Activated CD8-positive, alpha-beta memory T cell treated with anti-CD3 and anti-CD28 coated beads for 4 hours (primary cell): ENCODE results near the gene SCN5A.
"Not testable (repeated sequence)": the region's sequence is repeated elsewhere in the genome, so short reads cannot be mapped to it uniquely, and the experiment has no call there.

Experiments used
- DNase-seq, 2 donors: peaks; one replicate each; pipeline ENCODE4 v3.0.0-alpha.2; 2020; ENCODE audit warnings: low read depth in 2 of 2

The SCN5A gene

DNA sequence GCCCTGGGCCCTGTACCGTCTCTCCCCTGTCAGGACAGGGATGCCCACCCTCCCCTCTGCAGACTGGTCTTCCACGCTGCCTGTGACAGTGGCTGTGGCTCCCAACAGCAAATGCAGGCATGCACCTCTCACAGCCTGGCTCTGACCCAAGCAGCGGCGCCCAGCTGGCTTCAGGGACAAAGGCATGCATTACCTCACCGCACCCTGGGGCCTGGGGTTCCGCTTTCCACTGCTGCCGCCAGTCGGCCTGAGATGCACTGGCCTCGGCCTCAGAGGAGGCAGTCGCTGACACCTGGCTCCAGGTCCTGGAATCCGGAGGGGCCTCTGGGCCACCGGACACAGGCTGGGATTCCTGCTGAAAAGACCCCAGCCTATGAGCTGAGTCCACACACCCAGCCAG, 70.3 kb downstream of the SCN5A start:
- DNase-seq, result no peak

DNA sequence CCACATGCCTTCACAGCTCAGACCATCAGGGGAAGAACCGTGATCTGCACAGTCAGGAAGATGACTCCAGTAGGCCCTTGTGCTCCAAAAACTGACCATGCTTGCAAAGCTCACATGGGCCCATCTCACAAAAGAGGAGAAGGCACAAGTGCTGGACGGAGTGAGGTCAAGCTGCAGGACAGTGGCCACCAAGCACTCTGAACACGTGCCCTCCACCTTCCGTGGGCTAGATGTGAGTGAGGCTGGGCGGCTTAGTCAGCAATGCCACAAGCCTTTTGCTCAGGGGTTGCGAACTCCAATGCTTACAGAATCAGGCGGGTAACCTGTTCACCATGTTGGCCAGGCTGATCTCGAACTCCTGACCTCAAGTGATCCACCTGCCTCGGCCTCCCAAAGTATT, 70.9 kb downstream of the SCN5A start:
- DNase-seq, result no peak

DNA sequence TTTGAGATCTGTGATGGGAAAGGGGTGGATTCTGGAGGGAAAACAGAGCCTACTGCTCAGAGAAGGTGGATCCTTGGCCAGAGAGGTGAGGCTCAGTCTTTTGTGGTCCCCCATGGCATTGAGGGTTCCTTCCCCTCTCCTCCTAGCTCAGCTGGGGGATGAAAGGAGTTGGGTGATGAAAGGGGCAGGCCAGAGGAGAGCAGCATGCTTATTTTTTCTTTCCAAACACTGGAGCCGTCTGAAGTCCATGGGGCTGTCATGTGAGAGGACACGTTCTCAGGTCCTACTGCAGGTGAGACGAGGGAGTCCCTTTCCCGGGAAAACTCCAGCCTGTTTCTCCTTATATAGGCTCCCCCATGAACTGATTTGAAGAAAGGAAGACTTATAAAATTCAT, 71.4 kb downstream of the SCN5A start:
- DNase-seq, result no peak

DNA sequence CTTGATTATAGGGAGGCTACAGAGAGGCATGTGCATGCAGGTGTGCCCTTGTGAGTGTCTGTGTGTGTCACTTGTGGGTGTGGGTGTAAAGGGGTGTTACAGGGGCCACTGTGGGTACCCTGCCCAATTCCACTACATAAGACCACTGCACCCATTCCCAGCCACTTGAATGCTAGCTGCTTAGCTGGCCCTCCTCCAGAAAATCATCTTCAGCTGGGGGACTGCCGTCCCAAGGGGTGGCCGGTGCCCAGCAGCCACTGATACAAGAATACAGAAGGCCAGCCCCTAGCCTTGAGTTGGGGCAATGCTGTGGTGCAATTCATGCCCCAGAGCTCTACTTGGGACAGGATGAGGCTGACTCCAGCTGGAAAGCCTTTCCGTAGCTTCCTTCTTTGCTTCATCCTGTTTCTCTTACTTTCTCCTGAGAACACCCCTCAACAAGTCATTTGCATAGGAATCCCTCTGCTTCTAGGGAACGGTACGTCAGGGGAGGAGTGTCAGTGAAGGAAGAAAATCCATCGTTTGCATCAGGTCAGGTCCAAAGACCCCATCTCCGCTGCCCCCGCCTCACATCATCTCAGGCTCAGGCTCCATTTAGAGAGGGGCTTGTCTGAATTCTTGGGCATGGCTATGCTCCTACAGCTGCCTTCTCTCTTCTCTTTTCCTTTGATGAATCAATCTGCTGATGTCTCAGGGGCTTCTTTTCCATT, 72.0 kb downstream of the SCN5A start:
- DNase-seq, result no peak

DNA sequence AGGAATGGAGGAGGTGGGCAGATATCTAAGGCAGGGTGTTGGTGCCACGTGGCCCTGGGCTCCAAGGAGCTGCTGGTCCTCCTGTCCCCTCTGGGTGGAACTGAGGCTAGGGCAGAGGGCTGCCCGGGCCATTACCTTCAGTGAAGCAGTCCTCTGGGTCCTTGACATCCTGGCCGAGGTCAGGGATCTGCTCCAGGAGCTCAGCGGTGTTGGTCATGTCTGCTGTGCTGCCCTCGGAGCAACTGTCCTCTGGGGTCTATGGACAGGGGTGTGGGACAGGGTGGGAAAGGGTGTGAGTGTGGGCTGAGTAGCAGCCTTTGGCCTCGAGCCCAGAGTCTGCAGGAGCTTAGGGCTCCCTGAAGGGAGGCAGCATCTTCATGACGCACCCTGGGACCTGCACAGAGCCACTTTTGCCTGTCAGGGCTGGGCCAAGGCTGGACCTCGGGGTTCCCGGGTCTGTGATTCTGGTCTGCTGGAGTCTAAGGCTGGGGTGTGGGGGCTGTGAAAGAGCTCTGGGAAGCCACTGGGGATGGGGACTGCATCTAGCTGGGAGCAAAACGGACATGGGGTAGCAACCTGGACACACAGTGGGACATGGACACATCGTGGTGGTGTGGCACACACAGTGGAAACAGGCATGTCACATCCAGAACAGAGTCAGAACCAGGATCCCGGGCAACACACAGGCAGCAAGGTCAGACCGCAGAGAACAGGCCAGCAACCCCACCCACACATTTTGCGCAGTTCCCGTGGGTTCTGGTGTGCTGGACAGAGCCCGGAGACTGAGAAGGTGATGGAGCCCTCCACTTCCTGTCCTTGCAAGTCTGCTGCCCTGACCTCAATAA, 72.7 kb downstream of the SCN5A start:
- DNase-seq, result no peak

DNA sequence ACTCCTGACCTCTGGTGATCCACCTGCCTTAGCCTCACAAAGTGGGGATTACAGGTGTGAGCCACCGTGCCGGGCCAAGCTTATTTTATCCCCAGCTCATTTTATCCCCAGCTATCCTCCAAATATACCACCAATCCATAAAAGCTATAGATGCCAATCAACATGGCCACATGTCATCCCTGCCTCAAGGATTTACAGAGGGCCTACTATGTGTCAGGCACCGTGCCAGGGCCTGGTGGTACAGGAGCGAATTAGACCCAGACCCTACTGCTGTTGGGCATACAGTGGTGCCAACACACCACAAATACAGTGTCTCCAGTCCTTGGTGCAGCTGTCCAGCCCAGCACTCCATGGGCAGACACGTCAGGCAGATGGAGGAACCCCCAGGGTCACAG, 73.4 kb downstream of the SCN5A start:
- DNase-seq, result no peak

DNA sequence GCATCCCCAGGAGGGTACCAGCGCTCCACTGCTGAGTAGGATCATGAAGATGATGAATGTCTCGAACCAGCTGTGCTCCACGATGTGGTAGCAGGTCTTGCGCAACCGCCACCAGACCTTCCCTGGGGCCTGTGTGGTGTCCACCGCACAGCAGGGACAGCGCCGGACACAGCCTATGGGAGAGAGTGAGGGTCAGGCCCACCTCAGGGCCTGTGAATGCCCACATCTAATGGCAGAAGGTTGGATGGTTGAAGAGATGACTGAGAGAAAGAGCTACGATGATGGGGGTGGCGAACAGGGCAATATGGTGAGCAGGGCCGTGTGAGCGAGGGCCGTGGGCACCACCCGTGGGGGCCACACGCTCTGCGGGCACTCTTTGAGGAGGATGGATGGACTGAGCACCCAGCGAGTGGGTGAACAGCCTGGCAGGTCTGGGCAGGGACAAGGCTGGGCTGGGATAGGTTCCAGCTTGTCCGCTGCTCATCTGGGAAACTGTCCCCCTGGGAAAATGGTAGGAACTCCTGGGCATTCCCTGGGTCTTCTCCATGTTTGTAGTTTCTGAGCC, 74.1 kb downstream of the SCN5A start:
- no peak for DNase-seq

DNA sequence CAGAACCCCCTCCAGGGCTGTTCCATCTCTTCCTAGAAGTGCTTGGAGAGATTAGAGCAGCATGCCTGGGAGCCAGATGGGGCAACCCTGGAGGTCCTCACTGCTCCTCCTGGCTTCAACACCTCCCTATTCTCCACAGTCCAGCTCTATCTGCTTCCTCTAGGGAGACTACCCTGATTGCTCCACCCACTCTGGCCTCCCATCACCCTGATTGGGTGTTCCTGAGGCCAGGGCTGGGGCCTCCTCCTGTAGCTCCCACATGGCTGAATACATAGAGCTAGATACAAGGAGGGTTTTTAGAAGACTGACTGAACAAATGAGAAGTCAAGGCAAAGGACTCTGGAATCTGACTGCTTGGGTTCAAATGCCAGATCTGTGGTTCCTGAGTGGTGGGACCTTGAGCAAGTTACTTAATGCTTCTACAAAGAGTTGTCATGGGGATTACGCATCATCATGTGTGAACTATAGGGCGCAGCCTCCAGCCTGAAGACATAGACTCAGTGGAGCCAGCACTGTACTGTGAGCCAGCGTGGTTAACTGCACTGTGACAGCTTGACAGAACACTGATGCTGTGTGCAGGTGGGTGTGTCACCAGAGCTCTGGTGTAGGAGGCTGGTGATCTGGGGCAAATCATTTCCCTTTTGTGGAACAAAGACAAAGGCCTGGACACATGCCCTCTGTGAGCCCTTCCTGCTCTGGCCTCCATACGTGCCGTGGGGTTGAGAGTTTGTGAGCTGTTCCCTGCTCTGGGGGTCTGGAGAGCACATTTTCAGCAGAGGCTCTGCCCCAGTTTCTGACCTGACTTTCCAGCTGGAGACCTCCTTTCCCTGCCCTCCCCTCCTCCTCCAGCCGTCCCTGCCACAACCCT, 74.8 kb downstream of the SCN5A start:
- no peak for DNase-seq

DNA sequence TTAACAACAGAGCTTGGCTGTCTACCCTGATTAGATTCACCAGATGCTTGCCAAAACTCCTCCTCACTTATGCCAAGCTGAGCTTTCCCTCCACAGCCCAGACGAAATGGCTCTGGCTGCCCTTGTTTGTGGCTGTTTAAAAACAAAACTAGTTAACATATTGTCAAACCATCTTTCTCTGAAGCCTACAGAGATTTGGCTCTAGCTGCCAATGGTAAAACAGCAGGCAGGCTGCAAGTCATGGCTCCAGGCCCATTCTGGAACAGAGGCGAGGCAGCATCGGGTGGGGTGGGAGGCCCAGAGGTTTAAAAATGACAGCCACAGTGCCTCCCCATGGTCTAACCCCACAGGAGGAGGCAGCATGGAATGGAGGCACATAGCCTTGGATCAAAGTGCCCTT, 75.9 kb downstream of the SCN5A start:
- DNase-seq, result no peak

DNA sequence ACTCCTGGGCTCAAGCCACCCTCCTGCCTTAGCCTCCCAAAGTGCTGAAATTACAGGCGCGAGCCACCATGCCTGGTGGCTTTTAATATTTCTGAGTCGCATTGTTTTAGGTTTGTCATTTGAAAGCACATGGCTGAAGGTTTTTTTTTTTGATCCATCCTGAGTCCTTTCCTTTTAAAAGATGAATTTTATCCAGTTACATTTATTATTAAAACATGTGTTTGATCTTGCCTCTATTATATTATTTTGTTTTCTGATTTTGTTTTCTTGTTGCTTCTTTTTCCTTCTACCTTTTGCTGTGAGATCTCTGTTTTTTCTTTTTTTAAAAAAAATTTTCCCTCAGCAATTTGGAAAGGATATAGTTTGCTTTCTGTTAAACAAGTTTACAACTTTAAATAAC, 76.4 kb downstream of the SCN5A start:
- no peak for DNase-seq

DNA sequence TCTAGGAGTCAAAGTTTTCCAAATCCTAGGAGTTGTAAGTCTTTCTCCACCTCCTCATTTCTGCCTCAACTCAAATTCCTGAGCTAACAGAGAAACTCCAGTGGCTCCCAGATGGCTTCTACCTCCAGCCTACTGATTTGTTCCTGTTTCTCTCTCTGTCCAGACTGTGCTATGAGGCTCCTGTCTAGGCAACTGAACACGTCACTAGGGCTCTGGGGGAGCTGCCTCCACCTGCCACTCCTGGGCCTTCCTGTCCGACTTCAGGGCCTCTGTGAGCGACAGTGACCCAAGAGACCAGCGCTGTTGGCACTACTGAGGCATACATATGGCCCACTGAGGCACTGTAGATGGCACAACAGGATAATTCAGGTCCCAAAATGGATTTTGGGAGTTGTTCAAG, 82.0 kb downstream of the SCN5A start:
- DNase-seq, result no peak

DNA sequence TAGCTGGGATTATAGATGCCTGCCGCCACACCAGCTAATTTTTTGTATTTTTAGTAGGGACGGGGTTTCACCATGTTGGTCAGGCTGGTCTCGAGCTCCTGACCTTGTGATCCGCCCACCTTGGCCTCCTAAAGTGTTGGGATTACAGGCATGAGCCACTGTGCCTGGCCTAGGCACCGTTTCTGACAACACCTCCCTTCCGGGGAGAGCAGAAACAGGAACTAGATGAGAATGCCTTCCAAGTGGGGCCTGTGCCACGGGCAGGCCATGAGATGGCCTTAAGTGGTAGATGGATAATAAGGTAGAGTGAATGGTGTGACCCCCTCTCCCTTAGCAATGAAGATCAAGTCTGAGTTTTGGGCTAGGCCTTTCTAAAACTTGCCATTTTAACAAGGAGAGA, 82.7 kb downstream of the SCN5A start:
- DNase-seq, result not testable (repeated sequence)

DNA sequence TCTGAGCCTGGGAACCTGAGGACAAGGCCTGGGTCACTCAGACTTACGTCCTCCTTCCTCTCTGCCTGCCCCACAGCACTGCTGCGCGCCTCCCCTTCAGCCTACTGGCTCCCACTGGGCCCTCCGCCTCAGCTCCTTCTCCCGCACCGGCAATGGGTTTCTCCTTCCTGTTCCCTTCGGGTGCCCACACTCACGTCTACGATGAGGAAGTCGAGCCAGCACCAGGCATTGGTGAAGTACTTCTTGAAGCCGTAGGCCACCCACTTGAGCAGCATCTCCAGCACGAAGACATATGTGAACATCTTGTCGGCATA, 83.3 kb downstream of the SCN5A start:
- DNase-seq, result no peak

DNA sequence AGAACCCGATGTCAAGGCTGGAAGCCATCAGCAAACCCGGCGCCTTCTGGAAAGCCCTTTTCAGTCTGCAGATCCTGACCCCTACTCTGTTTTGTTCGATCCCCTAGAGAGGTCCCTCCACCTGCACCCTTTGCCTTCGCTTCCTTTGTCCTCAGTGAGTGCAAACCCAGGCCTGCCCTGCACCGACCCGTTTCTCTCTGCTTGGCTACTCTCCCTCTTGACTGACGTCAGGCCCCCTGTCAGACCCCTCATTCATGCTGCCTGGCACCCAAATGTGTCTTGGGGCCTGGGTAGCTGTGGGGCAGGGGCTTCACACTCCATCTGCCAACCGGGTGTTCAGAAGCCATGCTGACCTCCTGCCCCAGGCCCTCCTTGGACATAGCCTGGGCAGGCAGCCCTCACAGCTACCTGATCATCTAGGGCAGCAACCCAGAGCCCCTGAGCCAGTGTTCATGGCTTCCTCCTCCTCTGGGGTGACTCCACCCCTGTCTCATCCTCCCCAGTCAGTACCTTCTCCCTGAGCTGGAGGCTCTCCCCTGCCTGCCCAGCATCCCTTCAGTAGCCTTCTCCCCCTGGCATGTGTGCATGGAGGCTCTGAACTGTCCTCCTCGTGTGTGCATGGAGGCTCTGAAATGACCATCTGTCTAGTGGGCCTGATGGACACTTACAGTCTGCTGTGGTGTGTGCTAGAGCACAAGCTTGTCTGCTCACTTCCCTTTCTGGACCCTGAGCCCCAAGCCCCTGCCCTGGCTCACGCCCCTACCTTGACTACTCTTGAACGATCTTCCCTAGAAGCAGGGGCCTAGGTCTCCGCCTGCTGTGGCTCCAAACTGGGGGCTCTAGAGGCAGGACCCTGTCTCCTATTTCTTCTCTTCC, 83.9 kb downstream of the SCN5A start:
- no peak for DNase-seq

DNA sequence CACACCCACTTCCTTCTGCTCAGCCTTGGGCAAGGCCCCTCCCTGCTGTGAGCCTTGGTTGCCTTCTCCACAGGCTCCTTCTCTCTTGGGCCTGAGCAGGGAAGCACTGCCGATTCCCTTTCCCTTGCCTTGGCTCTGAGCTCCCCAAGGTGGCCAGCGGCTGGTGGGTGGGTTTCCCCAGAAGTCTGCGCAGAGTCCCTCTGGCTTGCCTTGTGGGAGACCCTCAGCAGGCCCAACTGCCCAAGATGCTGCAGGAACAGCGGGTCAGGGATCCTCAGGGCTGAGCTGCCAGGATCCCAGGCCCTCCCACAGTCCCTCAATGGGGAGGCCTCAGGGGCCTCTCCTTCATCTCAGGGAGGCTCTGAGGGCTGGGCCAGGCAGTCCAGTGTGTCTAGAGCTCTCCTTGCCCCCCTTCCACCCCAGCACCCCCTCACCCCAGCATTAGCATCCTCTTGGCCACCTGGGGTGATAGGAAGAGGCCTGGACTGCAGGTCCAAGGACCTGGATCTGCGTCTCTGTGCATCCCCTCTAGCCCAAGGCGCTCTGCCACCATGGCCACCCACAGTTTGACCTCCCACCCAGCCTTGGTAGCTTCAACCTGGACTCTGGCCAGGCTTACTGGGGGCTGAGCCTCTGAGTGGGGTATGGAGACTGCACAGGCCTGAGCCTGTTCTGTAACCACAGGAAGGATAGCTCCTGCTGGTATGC, 84.7 kb downstream of the SCN5A start:
- no peak for DNase-seq

DNA sequence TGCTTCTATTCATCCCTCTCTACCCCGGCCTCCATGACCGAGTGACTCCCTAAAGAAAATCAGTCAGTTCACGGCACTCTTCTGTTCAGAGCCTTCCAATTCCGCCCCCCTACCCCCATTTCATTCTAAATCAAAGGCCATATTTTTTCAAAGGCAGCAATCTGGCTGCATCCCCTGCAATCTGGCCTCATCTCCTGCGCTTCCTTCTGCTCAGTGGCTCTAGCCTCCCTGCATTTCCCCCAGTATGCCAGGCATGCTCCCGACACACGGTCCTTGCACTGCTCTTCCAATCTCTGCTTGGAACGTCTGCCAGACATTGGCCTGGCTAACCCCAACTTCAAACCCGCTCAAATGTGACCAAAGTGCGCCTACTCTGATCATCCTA, 85.6 kb downstream of the SCN5A start:
- no peak for DNase-seq

DNA sequence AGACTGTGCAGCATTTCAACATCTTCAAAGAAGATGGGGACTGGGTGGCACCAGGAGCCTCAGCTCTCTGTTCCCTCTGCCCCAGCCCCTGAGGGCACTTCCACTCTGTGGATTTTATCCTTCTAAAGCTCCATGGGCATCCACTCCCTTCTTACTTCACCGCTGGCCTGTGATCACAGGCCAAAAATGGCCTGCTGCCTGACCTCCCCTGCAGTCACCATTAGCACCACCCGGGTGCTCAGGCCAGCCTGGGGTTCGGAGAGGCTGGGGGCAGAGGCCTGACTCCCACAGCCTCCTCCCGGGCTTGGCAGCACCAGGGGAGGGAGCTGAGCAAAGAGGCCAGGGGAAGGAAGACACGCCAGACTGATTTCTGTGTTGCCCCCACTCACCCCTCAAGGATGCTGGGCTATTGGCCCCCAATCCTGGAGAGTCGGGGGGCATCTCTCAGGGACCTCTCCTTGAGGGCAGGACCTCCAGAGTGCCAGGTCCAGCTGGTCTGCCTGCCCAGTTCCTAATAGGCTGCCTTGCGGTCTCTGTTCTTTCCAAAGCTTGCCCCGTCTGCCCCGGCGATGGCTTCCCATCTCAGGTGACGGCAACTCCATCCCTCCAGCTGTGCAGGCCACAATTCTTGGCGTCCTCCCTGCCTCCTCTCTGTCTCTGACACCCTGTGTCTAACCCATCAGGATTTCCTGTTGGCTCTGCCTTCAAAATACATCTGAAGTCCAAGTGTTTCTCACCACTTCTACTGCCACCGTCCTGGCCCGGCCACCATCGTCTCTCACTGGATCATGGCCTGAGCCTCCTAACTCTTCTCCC, 86.2 kb downstream of the SCN5A start:
- no peak for DNase-seq

DNA sequence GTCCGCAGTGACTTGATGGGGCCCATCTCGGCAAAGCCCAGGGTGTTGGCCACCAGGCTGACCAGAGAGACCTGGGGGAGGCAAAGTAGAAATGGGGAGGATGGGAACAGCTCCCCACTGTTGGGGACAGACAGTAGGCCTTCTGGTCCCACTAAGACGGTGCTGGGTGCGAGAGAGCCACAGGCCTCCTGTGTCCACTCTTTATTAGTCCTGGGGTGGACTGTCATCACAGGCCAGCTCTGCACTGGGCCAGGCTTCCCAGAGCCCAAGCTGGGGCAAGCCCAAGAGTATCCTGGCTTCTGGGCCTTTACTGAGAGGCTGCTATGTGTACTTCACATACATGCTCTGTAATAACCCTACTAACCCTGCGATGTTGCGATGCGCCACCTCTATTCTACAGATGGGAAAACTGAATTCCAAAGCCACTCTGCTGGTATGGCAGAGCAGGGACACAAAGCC, 87.0 kb downstream of the SCN5A start:
- no peak for DNase-seq

DNA sequence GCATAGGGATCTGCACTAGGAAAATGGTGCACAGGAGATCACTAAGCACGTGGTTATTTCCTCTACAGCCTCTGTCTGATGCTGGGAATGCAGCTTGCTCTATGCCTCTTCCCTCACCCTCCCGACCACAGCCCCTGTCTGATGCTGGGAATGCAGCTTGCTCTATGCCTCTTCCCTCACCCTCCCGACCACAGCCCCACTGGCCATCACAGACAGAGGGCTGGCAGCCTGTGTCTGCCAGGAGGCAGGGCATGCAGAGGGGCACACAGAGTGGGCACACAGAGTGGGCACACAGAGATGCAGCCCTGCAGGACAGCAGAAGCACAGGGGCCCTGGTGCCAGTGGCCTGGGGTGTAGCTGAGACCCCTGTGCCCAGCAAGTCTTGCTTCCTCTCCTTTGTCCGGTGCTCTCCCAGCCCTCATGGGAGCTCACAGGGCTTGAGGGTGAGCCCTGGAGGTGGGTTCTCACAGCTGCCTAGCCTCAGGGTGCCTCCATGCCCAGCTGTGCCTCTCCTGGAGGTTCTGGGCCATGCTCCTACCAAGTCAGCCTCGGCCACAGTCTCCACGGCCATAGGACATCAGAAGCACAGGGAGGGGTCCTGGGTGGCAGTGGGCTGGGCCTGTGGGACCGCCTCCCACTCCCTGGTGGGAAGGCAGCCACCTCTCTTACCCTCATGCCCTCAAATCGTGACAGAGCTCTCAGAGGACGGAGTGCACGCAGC, 87.6 kb downstream of the SCN5A start:
- DNase-seq, result no peak
